GM19452 (cell line): ENCODE measurements around the gene JPH4.
A peak's percentile ranks its signal among the peaks of the same experiment; 100 is the strongest.

Experiments
- ATAC-seq: cut with Tn5 transposase; IDR thresholded peaks from one replicate; pipeline ENCODE4 v1.9.1; 2021; ENCODE audit not compliant: unreplicated experiment

Gene JPH4

DNA sequence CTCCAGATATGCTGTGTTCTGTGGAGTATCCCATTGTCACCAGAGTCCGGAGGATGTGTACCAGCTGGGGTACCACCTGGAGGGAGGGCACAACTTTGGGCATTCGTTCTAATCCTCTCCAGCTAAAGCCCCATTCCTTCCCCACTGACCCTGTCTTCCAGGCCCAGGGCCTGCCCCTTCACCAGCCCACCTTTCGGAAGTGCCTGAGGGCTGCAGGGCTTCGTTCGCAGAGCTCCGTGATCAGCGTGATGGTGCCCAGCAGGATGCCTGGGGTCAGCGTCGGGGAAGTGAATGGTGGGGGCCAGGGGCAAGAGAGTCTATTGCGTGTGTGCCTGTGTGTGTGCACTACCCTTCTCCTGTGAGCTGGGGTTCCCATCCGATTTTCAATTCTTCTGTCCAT lies 13.0 kb downstream of the JPH4 start:
- ATAC-seq, result no peak

DNA sequence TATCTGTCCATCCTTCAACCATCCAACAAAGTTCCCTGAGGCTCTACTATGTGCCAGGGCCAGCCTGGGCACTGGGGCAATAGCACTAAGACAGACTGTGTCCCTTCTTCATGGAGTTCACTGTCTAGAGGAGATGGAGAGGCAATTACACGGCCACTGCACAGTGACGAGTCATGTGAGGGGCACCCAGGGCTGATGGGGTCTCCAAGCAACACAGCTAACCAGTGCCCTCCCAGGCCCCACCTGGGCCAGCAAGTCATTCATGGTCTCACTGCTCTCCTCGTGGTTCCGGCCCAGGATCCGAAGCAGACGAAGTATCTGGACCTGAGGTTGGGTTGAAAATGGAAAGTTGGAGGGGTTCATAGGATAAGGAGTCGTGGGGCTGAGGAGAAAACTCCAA lies 13.7 kb downstream of the JPH4 start:
- ATAC-seq, result no peak

DNA sequence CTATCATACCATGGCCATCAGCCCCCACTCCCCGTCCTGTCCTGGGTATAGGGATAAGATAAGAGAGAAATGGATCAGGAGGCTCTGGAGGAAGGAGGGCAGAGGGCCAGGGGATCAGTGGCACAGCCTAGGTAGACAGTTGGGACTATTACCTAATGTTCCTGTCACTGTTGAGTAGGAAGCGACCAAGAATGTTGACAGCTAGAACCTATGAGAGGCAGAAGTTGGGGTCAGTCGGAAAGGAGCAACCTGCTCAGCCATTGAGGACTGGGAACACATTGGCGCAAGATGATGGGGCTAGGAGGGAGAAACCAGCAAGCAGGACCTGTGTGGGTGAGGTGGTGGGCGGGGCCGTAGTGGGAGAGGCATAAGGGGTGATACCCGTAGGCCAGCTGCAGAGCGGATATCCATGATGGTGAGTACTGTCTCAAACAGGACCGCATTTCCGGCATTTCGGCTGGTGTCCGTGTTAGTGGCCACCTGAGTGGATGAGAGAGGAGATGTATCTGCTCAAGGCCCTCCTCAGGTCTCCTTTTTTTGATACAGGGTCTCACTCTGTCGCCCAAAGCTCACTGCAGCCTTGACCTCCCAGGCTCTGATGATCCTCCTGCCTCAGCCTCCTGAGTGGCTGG lies 14.3 kb downstream of the JPH4 start:
- ATAC-seq, result no peak

DNA sequence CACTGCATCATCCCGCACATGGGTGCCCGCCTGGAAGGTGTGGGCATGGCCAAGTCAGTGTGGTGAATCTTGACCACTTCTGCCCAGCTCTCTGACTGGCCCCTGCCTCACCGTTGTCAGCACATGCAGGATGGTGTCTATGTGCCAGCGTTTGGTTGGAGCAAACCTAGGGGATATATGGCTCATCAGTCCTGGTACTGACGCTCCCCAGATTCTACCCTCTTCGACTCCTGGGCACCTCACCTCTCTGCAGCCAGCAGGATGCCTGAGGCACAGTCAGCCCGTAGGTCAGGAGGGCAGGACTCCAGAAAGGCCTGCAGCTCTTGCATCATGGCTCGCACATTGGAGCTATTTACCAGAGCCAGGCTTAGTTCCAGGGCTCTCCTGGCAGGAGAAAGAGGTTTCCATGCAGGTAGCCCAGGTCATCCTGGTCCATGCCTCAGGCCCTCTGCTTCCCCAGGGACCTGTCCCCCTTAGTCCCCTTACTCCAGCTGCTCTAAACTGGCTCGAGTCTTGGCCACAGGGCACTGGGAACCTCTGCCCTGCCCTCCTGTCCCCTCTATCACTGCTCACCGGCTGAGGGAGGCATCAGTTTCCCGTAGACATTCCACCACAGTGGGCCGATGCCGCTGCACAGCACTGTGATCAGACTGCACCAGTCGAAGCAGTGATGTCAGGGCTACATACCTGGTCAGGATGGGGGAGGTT lies 15.0 kb downstream of the JPH4 start:
- ATAC-seq, result no peak

DNA sequence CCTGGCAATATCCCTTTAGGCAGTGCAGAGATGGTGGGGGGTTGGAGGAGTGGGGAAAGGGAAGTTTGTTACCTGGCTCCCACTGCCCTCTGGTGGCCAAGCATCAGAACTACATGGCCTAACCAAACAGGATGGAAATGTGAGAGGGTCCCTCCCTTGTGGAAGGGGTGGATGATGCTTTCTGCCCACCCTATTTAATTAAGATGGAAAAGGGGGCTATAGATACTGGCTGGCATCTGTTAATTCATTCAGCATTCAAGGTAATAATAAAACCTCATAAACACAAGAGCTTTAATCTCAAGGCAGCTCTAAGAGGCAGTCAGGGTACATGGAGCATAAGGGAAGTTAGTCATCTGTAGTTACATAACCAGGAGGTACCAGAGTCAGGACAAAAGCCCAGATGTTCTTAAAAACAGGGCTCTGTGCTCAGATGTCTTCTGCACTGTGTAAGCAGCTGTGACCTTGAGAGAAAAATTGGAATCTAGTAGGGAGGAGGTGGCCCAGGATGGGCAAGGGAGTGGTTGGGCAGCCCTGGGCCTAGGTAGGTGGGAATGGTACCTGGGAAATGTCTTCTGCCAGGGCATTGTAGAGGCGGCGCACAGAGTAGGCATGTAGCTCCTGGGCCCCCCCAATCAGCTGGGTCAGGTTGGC lies 15.6 kb downstream of the JPH4 start:
- no peak for ATAC-seq

DNA sequence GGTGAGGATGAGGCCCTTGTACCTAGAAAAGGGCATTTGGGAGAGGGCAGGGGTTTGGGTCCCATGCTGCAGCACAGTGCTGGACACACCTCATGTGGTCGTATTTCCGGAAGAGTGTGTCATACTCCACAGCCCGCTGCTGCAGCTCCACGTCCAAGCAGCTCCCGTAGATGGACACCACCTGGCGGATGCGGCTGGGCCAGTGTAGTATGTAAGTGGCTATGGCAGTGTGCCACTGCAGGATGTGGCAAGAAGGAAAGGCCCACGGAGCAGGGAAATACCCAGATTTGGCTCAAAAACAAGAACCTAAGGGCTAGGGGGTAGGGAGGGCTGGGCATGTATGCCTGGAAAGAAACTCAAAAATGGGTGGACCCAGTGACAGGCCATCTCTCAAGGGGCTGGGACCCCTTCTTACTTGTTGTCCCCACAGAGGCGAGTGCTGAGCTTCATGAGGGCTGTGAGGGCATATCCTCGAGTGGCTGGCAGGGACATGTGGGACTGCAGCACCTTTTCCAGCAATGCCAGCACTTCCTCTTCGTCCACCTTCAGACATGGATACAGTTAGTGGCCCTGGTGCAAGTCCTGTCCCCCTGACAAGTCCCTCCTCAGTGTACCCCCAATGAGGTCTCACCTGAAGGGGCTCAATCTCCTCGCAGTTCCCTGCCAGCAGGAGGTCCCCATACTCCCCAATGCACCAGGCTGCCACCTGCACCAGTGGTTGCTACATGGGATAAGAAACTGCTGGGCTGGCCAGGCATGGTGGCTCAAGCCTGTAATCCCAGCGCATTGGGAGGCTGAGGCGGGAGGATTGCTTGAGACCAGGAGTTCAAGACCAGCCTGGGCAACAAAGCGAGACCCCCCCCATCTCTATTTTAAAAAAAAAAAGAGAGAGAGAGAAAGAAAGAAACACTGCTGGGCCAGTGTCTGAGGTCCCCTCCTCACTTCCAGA lies 16.4 kb downstream of the JPH4 start:
- ATAC-seq, result no peak

DNA sequence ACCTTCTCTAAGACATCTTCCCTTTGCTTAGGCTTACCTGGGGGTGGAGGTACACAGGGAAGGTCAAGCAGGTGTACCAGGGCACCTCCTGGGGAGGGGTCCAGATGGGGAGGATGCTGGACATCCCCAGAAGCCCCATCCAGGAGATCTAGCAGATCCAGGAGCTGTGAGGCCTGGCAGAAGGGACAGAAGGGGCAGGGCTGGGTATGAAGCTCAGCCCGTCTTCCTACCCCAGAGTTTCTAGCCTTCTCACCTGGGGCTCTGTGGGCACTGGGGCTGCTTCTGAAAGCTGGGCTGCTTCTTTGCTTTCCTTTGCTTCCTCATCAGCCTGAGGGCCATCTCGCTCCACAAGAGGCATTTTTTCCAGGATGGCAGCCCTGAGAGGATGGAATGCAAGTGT lies 17.3 kb downstream of the JPH4 start:
- ATAC-seq, result no peak

DNA sequence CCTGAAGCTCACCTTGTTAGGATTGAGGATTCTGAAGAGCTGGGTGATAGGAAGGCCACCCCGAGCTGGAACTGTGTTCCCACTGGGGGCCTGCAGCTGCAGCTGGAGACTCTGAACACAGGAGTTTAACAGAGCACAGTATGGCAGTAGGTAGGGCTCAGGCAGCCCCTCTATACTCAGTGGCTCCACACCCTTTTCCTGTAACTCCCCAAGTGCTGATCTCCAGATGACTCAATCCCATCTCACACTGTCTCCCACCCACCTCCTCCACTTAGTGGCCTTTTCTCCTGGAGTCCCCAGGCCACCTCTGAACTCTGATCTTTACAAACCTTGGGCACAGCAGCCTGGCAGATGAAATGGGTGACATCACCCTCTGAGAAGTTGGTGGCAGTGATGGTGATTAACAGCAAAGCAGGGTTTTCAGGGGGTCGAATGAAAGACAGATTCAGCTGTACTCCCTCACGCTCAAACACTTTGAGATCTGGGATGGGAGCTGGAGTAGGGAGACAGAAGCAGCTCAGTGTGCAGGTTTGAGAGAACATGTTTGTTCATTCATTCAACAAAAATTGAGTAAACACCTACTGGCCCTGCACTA lies 18.6 kb downstream of the JPH4 start:
- no peak for ATAC-seq

DNA sequence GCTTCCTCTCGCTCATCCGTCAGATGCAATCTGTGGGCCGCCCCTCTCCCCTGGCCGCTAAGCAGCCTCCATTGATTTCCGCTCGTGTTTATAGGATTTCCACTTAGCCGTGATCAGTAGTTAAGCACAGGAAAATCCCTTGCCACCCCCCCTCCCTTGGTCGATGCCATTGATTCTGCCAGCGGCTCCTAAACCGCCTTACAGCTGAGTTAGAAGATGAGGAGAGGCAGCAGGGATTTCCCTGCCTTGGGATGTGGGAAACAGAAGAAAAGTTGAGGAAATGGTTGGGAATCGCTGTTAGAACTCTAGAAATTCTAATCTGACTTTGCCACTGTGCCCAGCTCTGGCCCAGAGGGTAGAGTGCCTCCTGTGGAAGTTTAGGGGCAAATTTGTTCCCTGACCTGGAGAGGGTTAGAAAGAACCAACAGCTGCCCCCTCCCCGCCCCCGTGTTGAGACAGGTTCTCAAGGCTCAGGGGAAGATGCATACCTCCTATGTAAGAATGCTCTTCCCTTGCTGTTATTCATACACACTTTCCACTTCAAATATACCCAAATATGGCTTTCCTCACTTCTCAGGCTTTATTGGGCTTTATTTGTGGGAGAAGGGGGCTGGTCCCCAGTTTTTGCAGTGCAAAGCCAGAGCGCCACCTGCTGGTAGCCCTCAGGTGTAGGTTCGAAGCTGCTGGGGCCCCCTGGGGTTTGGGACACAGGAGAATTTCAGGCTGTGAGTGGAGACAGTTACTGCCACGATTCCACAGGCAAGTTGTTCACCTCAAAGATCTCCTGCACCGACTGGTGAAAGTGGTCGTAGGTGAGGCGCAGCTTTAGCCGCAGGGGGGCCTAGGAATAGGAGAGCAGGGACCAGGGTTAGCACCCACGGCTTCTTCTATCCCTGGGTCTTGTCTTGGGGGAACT lies 19.3 kb downstream of the JPH4 start:
- ATAC-seq, result no peak

DNA sequence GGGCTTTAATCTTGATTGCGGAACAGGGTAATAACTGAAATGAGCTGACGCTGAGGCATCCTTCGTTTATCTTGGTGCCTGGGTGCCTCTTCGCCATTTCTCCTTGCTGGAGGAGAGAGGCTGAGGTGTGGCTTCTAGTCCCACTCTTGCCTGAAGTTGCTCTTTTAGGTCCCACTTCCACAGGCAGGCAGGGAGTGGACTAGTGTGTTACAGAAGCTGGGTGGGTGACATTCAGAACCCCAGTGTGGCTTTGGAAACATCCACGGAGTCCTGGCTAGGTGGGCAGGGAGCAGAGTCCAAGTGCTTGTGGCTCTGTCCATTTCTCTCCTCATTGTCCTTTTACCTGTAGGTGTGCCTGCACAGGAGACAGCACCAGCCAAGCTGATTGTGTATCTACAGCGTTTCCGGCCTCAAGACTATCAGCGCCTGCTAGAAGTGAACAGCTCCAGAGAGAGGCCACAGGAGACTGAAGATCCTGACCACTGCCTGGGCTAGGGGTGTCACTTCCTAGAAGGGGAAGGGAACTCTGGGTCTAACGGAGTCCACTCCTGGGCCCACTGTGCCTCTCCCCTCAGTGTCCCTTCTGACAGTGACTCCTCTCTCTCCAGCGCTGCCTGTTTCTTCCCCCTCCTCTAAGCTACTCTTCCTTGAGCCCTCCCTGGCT lies 20.1 kb downstream of the JPH4 start:
- ATAC-seq, result no peak

DNA sequence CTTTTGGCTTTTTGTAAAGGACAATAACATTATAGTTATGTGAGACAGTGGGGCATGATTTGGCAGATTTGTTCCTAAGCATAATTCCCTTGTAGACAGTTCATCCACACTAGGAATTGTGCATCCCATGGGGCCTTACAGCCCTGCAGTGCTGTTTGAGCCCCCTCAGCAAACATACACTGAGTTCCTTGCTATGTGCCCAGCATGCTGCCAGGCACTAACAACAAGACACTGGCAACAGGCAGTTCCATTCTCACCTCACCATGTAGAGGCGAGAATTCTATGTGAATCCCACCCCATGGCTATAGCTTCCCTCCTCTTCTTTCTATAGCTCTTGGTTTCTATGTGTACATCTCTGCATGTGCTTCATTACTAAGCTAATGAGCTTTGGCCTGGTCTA lies 20.6 kb downstream of the JPH4 start:
- ATAC-seq, result no peak

DNA sequence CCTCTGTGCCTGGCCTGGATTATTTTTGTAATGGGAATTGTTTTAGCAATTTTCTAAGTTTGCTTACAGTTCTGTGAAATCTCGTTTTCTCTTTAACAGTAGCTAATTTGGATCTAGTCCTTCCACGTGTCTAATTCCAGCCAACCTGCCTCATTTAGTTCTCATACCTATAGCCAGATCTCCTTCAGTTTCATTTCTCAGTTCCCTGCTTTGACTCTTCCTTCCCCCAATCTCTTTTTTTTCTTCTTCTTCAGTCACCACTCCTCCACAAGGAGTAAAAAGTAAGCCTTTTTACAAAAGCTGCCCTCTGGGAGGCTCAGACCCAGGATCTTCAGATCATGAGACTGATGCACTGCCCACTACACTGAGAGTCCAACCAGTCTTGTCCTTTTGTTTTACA lies 21.1 kb downstream of the JPH4 start:
- no peak for ATAC-seq

DNA sequence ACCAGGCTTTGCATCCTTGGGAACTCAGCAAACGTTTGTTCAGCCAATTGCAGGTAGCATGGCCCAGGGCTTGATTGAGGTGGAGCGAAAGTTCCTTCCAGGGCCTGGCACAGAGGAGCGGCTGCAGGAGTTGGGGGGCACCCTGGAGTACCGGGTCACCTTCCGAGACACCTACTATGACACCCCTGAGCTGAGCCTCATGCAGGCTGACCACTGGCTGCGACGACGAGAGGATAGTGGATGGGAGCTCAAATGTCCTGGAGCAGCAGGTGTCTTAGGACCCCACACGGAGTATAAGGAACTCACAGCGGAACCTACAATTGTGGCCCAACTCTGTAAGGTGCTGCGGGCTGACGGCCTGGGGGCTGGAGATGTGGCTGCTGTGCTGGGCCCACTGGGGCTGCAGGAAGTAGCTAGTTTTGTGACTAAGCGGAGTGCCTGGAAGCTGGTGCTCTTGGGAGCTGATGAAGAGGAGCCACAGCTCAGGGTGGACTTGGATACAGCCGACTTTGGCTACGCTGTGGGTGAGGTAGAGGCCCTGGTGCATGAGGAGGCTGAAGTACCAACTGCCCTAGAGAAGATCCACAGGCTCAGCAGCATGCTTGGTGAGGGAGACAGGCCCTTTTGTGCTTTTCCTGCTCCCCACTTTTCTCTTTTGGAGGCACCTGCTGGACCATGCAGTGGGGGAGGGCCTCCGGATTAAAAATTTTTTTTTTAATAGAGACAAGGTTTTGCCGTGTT lies 21.7 kb downstream of the JPH4 start:
- no peak for ATAC-seq

DNA sequence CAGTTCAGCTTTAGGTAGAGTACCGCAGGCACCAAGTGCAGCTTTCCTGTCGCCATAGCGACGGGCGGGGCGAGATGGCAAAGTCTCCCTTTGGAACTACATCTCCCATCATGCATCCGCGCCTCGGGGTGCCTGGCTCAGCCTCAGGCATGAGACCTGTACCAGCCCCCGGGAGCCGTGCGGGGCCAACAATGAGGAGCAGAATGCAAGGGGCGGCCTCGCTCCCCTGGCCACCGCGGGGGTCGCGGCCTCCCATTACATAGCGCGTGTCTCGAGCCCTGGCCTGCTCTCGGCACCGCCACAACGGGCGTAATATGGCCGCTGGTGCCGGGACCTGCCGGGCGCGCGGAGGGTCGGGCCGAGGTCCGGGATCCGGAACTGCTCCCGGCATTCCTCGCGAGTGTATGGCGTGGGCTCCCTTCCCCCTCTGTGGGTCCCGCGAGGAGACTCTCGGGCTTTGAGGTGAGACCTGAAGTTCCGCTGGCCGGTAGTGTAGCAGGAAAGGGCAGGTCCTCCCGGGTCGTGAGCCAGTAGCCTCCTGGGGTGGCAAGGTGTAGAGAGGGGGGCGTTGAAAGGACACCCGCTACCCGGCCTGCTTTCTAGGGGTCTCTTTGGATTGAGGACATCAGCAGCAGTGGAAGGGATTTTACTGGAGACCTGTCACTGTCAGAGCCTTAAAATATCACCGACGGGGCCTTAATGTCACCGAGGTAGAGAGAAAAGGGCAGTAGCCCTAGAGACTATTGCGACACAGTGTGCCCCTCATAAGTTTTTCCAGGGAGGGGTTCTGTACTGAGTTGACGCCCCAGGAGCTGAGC lies 22.5 kb downstream of the JPH4 start, which contains the start of gene THTPA:
THTPA (plus strand) TSS at position 390 of the 818 bp plus-strand sequence. CDS start 487 bp downstream, outside the sequence.
- peak; percentile 86 for ATAC-seq

DNA sequence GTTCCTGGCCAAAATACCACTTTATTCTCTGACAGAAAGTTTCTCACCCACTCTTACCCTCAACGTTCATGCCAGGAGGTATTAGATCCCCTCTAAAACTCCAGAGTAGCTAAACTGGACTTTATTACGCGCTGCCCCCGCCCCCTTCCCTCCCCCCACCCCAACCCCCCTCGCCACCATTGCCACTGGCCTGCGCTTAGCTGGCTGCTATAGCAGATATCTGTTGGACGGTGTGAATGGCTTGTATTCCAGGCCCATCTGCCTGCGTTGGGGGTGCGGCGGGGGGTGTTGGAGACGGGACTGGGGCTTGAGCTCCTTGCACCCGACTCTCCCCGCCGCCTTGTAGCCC lies 23.1 kb downstream of the JPH4 start:
- no peak for ATAC-seq

DNA sequence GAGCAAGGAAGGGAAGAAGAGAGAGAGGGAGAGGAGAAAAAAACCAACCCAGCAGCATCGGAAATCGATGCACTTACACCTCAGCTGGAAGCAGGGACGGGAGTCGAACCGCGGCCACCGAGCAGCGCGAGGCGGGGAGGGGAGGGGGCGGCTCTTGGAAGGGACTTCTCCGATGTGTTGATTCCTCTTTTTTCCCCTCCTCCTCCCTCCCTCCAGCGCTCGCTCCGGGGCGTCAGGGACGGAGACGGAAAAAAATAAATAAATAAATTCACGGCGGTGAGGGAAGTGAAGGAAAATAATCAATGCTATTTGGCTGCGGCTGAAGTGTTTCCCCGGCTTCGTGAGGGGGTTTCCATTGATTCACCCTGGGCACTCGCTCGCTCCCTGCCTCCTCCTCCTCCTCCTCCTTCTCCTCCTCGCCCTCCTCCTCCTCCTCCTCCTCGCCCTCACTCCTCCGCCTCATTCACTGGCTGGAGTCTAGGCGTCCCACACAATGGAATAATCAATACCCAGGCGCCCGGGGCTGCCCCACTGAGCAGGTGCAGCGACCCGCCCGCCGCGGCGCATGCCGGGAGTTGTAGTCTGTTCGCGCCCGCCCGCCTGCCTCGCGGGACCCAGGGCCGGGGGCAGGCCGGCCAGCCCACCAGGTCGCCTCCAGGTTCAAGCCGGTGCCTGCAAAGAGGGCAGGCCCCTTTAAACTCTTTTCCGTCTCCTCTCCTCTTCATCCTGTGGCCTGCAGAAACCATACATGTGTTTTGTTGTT lies 27.1 kb downstream of the JPH4 start, which contains the start of gene ZFHX2:
ZFHX2 (minus strand) TSS at position 500 of the 763 bp plus-strand sequence. CDS start 16,440 bp downstream, outside the sequence.
- ATAC-seq, result no peak

DNA sequence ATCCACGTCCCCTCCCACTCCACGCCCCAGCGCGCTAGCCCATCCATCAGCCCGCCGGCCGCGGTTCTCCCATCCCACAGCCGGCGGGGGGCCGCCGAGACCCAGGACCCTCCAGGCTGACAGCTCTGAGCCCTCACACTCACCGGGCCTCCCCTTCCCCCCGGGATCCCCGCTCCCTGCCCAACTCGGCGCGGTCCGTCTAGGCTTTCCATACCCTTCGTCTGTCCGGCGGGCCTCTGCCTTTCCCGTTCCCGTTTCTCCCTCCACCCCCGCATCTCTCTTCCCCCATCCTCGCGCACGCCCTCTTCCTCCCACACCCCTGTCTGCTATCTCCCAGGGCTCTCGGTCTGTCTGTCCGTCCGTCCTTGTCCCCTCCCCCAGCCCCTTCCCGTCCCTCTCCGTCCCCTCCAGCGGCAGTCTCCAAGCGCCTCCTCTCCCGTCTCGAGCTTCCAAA lies 27.8 kb downstream of the JPH4 start:
- no peak for ATAC-seq
